ENCODE data around the gene SLTM.

Gene SLTM

GRCh38 chr15:58933281-58934113 lies at the start of gene SLTM:
TSS of gene SLTM (minus strand) at chr15:58933679. CDS start at chr15:58933565, 114 bp downstream.
- TF ChIP-seq, protein P1, sequence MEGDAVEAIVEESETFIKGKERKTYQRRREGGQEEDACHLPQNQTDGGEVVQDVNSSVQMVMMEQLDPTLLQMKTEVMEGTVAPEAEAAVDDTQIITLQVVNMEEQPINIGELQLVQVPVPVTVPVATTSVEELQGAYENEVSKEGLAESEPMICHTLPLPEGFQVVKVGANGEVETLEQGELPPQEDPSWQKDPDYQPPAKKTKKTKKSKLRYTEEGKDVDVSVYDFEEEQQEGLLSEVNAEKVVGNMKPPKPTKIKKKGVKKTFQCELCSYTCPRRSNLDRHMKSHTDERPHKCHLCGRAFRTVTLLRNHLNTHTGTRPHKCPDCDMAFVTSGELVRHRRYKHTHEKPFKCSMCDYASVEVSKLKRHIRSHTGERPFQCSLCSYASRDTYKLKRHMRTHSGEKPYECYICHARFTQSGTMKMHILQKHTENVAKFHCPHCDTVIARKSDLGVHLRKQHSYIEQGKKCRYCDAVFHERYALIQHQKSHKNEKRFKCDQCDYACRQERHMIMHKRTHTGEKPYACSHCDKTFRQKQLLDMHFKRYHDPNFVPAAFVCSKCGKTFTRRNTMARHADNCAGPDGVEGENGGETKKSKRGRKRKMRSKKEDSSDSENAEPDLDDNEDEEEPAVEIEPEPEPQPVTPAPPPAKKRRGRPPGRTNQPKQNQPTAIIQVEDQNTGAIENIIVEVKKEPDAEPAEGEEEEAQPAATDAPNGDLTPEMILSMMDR (IDR thresholded peaks at IDR 0.05; ENCODE audit: control insufficient read depth, insufficient read depth, low read depth, low read length, missing control alignments) = no peak
- H3K4me3 ChIP-seq (ENCODE audit: control insufficient read depth, low read depth, low read length) = peak within 1 kb of the TSS; percentile 69
- DNase-seq (ENCODE audit: low read depth) = peak; percentile 84

- no peak overlapping the region for H3K4me3 ChIP-seq (ENCODE audit: control insufficient read depth, low read depth, low read length)
- no peak for DNase-seq (ENCODE audit: low read depth)
- TF ChIP-seq, protein P1 (IDR thresholded peaks at IDR 0.05; ENCODE audit: control insufficient read depth, insufficient read depth, low read depth, low read length, missing control alignments) = no peak
Observed at GRCh38 chr15:58983261-58983660, 49.8 kb upstream of the SLTM start.

- H3K4me3 ChIP-seq (ENCODE audit: control insufficient read depth, low read depth, low read length) = no peak overlapping the region
- DNase-seq (ENCODE audit: low read depth) = no peak
- TF ChIP-seq, protein P1 (IDR thresholded peaks at IDR 0.05; ENCODE audit: control insufficient read depth, insufficient read depth, low read depth, low read length, missing control alignments) = no peak
Observed at GRCh38 chr15:58981808-58982475, 48.5 kb upstream of the SLTM start.

- no peak overlapping the region for H3K4me3 ChIP-seq (ENCODE audit: control insufficient read depth, low read depth, low read length)
- TF ChIP-seq, protein P1 (IDR thresholded peaks at IDR 0.05; ENCODE audit: control insufficient read depth, insufficient read depth, low read depth, low read length, missing control alignments) = peak; percentile 40
- no peak for DNase-seq (ENCODE audit: low read depth)
Observed at GRCh38 chr15:58980351-58980939, 47.0 kb upstream of the SLTM start.

DNA sequence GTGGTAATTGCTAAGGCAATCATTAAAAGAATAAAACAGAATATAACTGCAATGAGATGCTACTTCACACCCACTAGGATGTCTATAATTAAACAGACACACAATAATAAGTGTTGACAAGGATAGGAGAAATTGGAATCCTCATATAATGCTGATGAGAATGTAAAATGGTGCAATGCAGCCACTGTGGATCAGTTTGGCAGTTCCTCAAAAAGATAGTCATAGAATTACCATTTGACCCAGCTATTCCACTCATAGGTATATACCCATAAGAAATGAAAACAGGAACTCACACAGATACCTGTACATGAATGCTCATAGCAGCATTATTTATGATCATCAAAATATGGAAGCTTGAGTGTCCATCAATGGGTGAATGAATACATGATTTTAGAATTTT lies 44.4 kb upstream of the SLTM start:
- DNase-seq (ENCODE audit: low read depth) = no peak
- H3K4me3 ChIP-seq (ENCODE audit: control insufficient read depth, low read depth, low read length) = no peak overlapping the region
- TF ChIP-seq, protein P1 (IDR thresholded peaks at IDR 0.05; ENCODE audit: control insufficient read depth, insufficient read depth, low read depth, low read length, missing control alignments) = no peak

DNA sequence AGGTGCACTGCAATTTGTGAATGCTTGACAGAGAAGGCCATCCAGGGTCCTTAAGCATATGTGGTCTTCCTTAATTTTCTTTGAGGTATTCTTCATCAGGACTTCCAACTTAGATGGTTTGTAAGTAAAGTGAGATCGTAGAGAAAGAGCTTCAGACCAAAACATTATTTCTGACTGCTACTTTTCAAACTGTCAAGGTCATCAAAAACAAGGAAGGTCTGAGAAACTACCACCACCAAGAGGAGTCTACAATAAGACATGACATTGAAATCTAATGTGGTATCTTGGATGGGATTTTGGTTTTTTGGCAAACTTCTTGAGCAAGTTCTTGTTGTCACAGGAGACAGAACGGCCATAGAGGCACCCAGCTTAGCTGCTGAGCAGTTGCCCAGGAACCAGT lies 34.0 kb upstream of the SLTM start:
- no peak overlapping the region for H3K4me3 ChIP-seq (ENCODE audit: control insufficient read depth, low read depth, low read length)
- no peak for DNase-seq (ENCODE audit: low read depth)
- TF ChIP-seq, protein P1 (IDR thresholded peaks at IDR 0.05; ENCODE audit: control insufficient read depth, insufficient read depth, low read depth, low read length, missing control alignments) = no peak
